ENCODE data around the gene MFN2.

DNA sequence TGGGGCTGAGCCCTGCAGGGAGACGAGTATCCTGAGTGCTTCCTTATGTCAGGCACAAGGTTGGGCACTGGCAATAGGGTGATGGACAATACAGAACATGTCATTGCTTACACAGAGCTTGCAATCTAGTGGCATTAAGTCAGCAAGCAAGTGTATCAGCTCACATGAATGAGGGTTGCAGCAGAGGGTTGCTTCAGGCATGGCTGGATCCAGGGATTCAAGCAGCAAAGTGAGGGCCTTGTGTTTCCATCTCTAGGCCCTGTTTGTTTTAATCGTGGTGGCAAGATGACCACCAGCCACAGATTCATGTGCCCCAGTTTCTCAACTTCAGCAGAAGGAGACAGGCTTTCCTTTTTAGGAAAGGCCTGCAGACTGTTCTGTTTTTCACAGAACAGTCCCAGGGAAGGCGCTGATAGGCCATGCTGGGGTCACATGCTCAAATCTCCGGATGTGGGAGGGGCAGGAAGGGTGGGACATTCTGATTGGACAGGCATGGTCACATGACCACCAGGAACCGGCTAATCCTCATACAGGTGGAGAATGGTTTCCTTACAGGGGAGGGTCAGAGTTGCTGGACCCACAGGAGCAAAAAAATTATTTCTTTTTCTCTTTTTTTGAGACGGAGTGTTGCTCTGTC lies 31.3 kb upstream of the MFN2 start:
- TF ChIP-seq CREB1 (CRISPR knock-in tag; IDR thresholded peaks at IDR 0.05; ENCODE audit: low read depth) = no peak
- TF ChIP-seq, protein P1, sequence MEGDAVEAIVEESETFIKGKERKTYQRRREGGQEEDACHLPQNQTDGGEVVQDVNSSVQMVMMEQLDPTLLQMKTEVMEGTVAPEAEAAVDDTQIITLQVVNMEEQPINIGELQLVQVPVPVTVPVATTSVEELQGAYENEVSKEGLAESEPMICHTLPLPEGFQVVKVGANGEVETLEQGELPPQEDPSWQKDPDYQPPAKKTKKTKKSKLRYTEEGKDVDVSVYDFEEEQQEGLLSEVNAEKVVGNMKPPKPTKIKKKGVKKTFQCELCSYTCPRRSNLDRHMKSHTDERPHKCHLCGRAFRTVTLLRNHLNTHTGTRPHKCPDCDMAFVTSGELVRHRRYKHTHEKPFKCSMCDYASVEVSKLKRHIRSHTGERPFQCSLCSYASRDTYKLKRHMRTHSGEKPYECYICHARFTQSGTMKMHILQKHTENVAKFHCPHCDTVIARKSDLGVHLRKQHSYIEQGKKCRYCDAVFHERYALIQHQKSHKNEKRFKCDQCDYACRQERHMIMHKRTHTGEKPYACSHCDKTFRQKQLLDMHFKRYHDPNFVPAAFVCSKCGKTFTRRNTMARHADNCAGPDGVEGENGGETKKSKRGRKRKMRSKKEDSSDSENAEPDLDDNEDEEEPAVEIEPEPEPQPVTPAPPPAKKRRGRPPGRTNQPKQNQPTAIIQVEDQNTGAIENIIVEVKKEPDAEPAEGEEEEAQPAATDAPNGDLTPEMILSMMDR (conservative IDR thresholded peaks at IDR 0.05; ENCODE audit: low read depth in 2 of 2) = no peak
- TF ChIP-seq EZH2phosphoT487 (IDR thresholded peaks at IDR 0.05; ENCODE audit: unreplicated experiment) = no peak
- TF ChIP-seq, protein P2, sequence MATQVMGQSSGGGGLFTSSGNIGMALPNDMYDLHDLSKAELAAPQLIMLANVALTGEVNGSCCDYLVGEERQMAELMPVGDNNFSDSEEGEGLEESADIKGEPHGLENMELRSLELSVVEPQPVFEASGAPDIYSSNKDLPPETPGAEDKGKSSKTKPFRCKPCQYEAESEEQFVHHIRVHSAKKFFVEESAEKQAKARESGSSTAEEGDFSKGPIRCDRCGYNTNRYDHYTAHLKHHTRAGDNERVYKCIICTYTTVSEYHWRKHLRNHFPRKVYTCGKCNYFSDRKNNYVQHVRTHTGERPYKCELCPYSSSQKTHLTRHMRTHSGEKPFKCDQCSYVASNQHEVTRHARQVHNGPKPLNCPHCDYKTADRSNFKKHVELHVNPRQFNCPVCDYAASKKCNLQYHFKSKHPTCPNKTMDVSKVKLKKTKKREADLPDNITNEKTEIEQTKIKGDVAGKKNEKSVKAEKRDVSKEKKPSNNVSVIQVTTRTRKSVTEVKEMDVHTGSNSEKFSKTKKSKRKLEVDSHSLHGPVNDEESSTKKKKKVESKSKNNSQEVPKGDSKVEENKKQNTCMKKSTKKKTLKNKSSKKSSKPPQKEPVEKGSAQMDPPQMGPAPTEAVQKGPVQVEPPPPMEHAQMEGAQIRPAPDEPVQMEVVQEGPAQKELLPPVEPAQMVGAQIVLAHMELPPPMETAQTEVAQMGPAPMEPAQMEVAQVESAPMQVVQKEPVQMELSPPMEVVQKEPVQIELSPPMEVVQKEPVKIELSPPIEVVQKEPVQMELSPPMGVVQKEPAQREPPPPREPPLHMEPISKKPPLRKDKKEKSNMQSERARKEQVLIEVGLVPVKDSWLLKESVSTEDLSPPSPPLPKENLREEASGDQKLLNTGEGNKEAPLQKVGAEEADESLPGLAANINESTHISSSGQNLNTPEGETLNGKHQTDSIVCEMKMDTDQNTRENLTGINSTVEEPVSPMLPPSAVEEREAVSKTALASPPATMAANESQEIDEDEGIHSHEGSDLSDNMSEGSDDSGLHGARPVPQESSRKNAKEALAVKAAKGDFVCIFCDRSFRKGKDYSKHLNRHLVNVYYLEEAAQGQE (IDR thresholded peaks at IDR 0.05; ENCODE audit: unreplicated experiment) = no peak
- no peak for TF ChIP-seq POLR2AphosphoS5 (IDR thresholded peaks at IDR 0.05; ENCODE audit: low read depth)
- TF ChIP-seq ZNF331 (CRISPR knock-in tag; IDR thresholded peaks at IDR 0.05; ENCODE audit: low read depth) = no peak
- TF ChIP-seq NANOG (IDR thresholded peaks at IDR 0.05; ENCODE audit: borderline replicate concordance) = no peak
- no peak for TF ChIP-seq EZH2 (IDR thresholded peaks at IDR 0.05; ENCODE audit: low read depth, unreplicated experiment)
- TF ChIP-seq, protein P3, sequence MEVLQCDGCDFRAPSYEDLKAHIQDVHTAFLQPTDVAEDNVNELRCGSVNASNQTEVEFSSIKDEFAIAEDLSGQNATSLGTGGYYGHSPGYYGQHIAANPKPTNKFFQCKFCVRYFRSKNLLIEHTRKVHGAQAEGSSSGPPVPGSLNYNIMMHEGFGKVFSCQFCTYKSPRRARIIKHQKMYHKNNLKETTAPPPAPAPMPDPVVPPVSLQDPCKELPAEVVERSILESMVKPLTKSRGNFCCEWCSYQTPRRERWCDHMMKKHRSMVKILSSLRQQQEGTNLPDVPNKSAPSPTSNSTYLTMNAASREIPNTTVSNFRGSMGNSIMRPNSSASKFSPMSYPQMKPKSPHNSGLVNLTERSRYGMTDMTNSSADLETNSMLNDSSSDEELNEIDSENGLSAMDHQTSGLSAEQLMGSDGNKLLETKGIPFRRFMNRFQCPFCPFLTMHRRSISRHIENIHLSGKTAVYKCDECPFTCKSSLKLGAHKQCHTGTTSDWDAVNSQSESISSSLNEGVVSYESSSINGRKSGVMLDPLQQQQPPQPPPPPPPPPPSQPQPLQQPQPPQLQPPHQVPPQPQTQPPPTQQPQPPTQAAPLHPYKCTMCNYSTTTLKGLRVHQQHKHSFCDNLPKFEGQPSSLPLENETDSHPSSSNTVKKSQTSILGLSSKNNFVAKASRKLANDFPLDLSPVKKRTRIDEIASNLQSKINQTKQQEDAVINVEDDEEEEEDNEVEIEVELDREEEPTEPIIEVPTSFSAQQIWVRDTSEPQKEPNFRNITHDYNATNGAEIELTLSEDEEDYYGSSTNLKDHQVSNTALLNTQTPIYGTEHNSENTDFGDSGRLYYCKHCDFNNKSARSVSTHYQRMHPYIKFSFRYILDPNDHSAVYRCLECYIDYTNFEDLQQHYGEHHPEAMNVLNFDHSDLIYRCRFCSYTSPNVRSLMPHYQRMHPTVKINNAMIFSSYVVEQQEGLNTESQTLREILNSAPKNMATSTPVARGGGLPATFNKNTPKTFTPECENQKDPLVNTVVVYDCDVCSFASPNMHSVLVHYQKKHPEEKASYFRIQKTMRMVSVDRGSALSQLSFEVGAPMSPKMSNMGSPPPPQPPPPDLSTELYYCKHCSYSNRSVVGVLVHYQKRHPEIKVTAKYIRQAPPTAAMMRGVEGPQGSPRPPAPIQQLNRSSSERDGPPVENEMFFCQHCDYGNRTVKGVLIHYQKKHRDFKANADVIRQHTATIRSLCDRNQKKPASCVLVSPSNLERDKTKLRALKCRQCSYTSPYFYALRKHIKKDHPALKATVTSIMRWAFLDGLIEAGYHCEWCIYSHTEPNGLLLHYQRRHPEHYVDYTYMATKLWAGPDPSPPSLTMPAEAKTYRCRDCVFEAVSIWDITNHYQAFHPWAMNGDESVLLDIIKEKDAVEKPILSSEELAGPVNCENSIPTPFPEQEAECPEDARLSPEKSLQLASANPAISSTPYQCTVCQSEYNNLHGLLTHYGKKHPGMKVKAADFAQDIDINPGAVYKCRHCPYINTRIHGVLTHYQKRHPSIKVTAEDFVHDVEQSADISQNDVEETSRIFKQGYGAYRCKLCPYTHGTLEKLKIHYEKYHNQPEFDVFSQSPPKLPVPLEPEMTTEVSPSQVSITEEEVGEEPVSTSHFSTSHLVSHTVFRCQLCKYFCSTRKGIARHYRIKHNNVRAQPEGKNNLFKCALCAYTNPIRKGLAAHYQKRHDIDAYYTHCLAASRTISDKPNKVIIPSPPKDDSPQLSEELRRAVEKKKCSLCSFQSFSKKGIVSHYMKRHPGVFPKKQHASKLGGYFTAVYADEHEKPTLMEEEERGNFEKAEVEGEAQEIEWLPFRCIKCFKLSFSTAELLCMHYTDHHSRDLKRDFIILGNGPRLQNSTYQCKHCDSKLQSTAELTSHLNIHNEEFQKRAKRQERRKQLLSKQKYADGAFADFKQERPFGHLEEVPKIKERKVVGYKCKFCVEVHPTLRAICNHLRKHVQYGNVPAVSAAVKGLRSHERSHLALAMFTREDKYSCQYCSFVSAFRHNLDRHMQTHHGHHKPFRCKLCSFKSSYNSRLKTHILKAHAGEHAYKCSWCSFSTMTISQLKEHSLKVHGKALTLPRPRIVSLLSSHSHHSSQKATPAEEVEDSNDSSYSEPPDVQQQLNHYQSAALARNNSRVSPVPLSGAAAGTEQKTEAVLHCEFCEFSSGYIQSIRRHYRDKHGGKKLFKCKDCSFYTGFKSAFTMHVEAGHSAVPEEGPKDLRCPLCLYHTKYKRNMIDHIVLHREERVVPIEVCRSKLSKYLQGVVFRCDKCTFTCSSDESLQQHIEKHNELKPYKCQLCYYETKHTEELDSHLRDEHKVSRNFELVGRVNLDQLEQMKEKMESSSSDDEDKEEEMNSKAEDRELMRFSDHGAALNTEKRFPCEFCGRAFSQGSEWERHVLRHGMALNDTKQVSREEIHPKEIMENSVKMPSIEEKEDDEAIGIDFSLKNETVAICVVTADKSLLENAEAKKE (CRISPR knock-in tag; IDR thresholded peaks at IDR 0.05) = no peak
- TF ChIP-seq JUNB (IDR thresholded peaks at IDR 0.05; ENCODE audit: unreplicated experiment) = no peak
- TF ChIP-seq, protein P4, sequence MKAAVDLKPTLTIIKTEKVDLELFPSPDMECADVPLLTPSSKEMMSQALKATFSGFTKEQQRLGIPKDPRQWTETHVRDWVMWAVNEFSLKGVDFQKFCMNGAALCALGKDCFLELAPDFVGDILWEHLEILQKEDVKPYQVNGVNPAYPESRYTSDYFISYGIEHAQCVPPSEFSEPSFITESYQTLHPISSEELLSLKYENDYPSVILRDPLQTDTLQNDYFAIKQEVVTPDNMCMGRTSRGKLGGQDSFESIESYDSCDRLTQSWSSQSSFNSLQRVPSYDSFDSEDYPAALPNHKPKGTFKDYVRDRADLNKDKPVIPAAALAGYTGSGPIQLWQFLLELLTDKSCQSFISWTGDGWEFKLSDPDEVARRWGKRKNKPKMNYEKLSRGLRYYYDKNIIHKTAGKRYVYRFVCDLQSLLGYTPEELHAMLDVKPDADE (IDR thresholded peaks at IDR 0.05) = no peak
